SU-DHL-6 (cell line): ENCODE results near the gene ST6GAL1.

Experiments
- EZH2phosphoT487 ChIP-seq: fragments of 200-600 bp; sonication (generic), shearing (Covaris generic); conservative IDR thresholded peaks from 2 replicates; pipeline ENCODE4 v1.6.1; 2018; ENCODE audit warnings: mild to moderate bottlenecking, antibody characterized with exemption, low read length, moderate library complexity, mixed read lengths
- TF ChIP-seq, protein P1 (sequence below): fragments of 200-600 bp; sonication (generic); IDR thresholded peaks from one replicate; pipeline ENCODE4 v1.5.1; 2017; ENCODE audit warnings: antibody characterized with exemption, mild to moderate bottlenecking, low read length, moderate library complexity; ENCODE audit not compliant: insufficient read depth, poor library complexity, severe bottlenecking

DNA sequence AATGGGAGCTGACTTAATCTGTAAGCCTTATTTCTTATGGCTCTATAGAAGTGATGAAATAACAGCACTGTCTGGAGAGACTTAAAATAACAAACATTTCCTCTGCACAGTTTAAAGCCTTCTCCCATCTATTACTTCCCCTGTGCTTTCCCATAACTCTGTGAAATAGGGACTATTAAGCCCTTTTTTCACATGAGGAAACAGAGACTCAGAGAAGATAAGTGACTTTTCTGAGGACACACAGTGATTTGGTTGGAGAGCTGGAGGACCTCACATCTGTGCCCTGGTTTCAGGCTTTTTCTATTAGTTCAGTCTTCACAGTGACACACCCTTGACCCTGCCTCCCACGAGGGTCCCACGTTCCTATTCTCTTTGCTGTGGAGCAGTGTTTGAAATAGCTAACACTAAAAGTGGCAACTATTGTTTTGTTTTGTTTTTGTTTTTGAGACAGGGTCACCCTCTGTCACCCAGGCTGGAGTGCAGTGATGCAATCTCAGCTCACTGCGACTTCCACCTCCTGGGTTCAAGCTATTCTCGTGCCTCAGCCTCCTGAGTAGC, 82.9 kb downstream of the ST6GAL1 start:
- TF ChIP-seq, protein P1, sequence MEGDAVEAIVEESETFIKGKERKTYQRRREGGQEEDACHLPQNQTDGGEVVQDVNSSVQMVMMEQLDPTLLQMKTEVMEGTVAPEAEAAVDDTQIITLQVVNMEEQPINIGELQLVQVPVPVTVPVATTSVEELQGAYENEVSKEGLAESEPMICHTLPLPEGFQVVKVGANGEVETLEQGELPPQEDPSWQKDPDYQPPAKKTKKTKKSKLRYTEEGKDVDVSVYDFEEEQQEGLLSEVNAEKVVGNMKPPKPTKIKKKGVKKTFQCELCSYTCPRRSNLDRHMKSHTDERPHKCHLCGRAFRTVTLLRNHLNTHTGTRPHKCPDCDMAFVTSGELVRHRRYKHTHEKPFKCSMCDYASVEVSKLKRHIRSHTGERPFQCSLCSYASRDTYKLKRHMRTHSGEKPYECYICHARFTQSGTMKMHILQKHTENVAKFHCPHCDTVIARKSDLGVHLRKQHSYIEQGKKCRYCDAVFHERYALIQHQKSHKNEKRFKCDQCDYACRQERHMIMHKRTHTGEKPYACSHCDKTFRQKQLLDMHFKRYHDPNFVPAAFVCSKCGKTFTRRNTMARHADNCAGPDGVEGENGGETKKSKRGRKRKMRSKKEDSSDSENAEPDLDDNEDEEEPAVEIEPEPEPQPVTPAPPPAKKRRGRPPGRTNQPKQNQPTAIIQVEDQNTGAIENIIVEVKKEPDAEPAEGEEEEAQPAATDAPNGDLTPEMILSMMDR: no peak
- no peak for TF ChIP-seq EZH2phosphoT487
